Lung (tissue), 12 donors: ENCODE measurements around the gene COBL. TPM values are rescaled to one million over a fixed set of nuclear protein-coding genes. Genes with fewer than 3 reads are reported as not detected.

Source experiments
- ATAC-seq: fragments of 200-7000 bp; cut with Tn5 transposase; one replicate; pipeline ENCODE4 v1.9.1; 2020; ENCODE audit warnings: moderate number of reproducible peaks; ENCODE audit not compliant: insufficient read depth, low FRiP score
- DNase-seq, 3 donors: peaks; one replicate each; pipeline ENCODE4 v3.0.0-alpha.2; 2013 to 2017
- H3K27ac ChIP-seq, 2 donors: one replicate each; pipeline ENCODE4 v1.5.1; 2013; ENCODE audit warnings: mild to moderate bottlenecking in 2 of 2, moderate library complexity in 2 of 2, control low read depth in 1 of 2, inconsistent platforms in 1 of 2, low read depth in 1 of 2, low read length in 1 of 2
- H3K27me3 ChIP-seq, 3 donors: one replicate each; pipeline ENCODE4 v1.5.1; 2013; ENCODE audit warnings: low read length in 2 of 3; ENCODE audit not compliant: control insufficient read depth in 3 of 3, insufficient read depth in 3 of 3
- H3K36me3 ChIP-seq, 4 donors: one replicate each; pipeline ENCODE4 v1.5.1; 2013; ENCODE audit warnings: low read length in 4 of 4, mild to moderate bottlenecking in 1 of 4, moderate library complexity in 1 of 4; ENCODE audit not compliant: control insufficient read depth in 4 of 4, insufficient read depth in 4 of 4
- H3K4me1 ChIP-seq, 5 donors: one replicate each; pipeline ENCODE4 v1.5.1; 2013; ENCODE audit warnings: low read length in 5 of 5, mild to moderate bottlenecking in 2 of 5, moderate library complexity in 1 of 5; ENCODE audit not compliant: control insufficient read depth in 5 of 5, insufficient read depth in 5 of 5
- H3K4me3 ChIP-seq: one replicate; pipeline ENCODE4 v1.5.1; 2013; ENCODE audit warnings: mild to moderate bottlenecking, control low read depth, moderate library complexity
- H3K9ac ChIP-seq, 2 donors: one replicate each; pipeline ENCODE4 v1.5.1; 2013; ENCODE audit warnings: low read length in 2 of 2, control low read depth in 1 of 2; ENCODE audit not compliant: insufficient read depth in 1 of 2
- H3K9me3 ChIP-seq, 4 donors: one replicate each; pipeline ENCODE4 v1.5.1; 2013; ENCODE audit warnings: low read length in 3 of 4, mild to moderate bottlenecking in 1 of 4, moderate library complexity in 1 of 4; ENCODE audit not compliant: control insufficient read depth in 4 of 4, insufficient read depth in 3 of 4
- WGBS, 2 donors: extraction: QIAGEN DNeasy Blood & Tissue Kit; methylation state at CpG; one replicate each; pipeline ENCODE4 v1.1.7; 2013; 5-methylcytosine and 5-hydroxymethylcytosine counted together
- polyA plus RNA-seq, 2 donors: library from polyadenylated mRNA; stranded (reverse); fragments of 200-250 nt; gene quantifications; one replicate each; pipeline ENCODE4 v1.2.1, GENCODE V29; 2013
- total RNA-seq, 2 donors: library from RNA; depleted of rRNA in 1 of 2; stranded (reverse); fragments of >200 nt in 1 of 2; gene quantifications; one replicate each; pipeline ENCODE4 v1.2.1, GENCODE V29; 2014 to 2021
- TF ChIP-seq, protein P1 (sequence below): IDR thresholded peaks from 2 replicates; pipeline ENCODE4 v1.5.1; 2012; ENCODE audit warnings: mild to moderate bottlenecking; ENCODE audit errors: control extremely low read depth, extremely low read depth
- donor health status: control.
- donor health status: control.
- donor health status: Bipolar disorder and iron deficiency.
- donor health status: healthy.
- donor health status: DM: yes; HTN: yes; CAD: no.

The COBL gene
- total and polyA plus RNA-seq, 4 donors, result 6.3 to 38.1 (median 15.0) TPM

DNA sequence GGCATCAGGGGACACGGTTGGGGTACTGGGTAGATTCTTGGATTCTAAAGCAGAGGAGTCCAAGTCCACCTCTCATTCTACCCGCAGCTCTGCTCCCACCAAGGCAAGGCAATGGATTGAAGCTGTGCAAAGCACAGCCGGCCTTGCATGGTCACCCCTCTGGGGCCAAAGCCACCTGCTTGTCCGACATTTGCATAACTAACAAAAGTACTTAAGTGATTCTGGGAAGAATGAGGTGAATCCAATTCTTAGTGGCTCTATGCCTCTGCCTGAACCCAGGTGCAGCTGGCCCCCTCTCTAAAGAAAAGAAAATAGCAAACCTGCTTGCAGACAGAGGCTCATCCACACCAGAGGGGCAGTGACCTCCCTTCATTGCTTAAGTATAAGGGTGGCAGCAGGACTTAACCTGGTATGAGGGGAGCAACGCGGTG, 10.7 kb upstream of the COBL start:
- no peak for ATAC-seq
- WGBS, 2 donors, result 63 to 68% methylated on average over 6 of the region's 6 CpGs
- H3K4me3 ChIP-seq, result no peak overlapping the region

DNA sequence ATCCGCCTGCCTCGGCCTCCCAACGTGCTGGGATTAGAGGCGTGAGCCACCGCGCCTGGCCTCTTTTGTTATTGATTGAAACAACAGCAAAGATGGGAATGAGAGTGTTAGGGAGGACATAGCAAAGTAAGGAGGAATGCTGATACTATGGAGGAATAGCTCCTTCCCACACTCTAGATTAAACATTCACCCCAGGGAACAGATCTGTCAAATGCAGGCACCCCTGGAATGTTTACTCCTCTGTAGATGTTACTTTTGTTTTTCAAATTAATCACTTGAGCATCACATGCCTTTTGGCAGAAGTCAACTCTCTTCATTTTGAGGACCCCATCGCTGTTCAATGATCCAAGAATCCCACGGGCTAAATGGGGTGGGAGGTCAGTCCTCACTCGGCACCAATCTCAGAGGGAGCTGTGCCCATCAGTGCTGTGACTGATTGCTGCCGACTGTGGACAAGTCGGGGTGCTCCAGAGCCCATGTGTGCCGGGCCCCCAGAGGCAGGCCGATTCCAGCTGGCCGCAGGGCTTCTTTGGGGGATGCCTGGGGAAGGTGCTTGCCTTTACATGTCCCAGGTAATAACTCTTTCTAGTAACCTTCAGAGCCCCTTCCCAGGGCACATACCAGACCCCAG, 10.2 kb upstream of the COBL start:
- no peak overlapping the region for H3K9ac ChIP-seq
- no peak overlapping the region for H3K4me3 ChIP-seq
- peaks cover 0 to 3% (median 3%) of the 10 kb centered on the region in 3 donors for H3K27me3 ChIP-seq
- no peaks in the 10 kb centered on the region for H3K36me3 ChIP-seq
- no peaks in the 10 kb centered on the region for H3K9me3 ChIP-seq
- ATAC-seq (no peak), DNase-seq (no peak)
- no peak overlapping the region for H3K27ac ChIP-seq
- TF ChIP-seq, protein P1, sequence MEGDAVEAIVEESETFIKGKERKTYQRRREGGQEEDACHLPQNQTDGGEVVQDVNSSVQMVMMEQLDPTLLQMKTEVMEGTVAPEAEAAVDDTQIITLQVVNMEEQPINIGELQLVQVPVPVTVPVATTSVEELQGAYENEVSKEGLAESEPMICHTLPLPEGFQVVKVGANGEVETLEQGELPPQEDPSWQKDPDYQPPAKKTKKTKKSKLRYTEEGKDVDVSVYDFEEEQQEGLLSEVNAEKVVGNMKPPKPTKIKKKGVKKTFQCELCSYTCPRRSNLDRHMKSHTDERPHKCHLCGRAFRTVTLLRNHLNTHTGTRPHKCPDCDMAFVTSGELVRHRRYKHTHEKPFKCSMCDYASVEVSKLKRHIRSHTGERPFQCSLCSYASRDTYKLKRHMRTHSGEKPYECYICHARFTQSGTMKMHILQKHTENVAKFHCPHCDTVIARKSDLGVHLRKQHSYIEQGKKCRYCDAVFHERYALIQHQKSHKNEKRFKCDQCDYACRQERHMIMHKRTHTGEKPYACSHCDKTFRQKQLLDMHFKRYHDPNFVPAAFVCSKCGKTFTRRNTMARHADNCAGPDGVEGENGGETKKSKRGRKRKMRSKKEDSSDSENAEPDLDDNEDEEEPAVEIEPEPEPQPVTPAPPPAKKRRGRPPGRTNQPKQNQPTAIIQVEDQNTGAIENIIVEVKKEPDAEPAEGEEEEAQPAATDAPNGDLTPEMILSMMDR, result no peak
- WGBS, 2 donors, result 70 to 75% methylated on average over 14 of the region's 14 CpGs
- peaks cover 0 to 5% (median 0%) of the 10 kb centered on the region in 5 donors for H3K4me1 ChIP-seq

More for the DNA sequence above, 10.7 kb upstream of the COBL start:
- H3K4me1 ChIP-seq, result peaks cover 0 to 5% (median 0%) of the 10 kb centered on the region in 5 donors
- H3K9me3 ChIP-seq, result no peaks in the 10 kb centered on the region
- no peak for DNase-seq
- TF ChIP-seq, protein P1, result no peak
- H3K27ac ChIP-seq, result no peak overlapping the region
- H3K27me3 ChIP-seq, result peaks cover 0 to 3% (median 3%) of the 10 kb centered on the region in 3 donors
- H3K36me3 ChIP-seq, result no peaks in the 10 kb centered on the region
- no peak overlapping the region for H3K9ac ChIP-seq

DNA sequence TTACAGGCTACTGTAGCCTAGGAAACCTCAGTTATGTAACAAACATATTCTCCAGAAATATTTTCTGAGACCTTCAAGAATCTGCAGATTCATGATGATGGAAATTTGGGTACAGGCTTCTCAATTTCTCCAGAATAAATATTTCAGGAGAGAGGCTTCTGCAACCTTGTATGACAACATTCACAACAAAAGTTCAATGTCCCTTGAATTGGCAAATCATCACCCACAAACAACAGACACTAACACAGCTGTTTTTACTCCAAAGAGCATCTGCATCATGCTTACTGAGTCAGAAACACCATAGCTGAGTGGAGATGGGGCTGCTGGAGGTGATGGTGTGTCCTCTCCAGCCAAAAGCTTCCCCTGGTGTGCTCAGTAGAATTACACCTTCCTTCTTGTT, 9.3 kb upstream of the COBL start:
- Histone ChIP-seq H3K9ac (no peak overlapping the region), H3K36me3 (no peaks in the 10 kb centered on the region), H3K9me3 (no peaks in the 10 kb centered on the region), H3K4me3 (no peak overlapping the region), H3K27ac (no peak overlapping the region), H3K27me3 (peaks cover 0 to 3% (median 3%) of the 10 kb centered on the region in 3 donors), H3K4me1 (peaks cover 0 to 5% (median 0%) of the 10 kb centered on the region in 5 donors)
- DNase-seq (no peak), ATAC-seq (no peak)
- TF ChIP-seq, protein P1, result no peak
